Liver (tissue), 9 donors: ENCODE measurements around the gene BORCS5. TPM values are rescaled to one million over a fixed set of nuclear protein-coding genes. Genes with fewer than 3 reads are reported as not detected.
A peak's percentile ranks its signal among the peaks of the same experiment; 100 is the strongest.

Experiments used
- DNase-seq: peaks from one replicate; pipeline ENCODE4 v3.0.0-alpha.2; 2017; ENCODE audit warnings: low spot score
- H3K27ac ChIP-seq, 2 donors: one replicate each; pipeline ENCODE4 v1.7.0; 2013; ENCODE audit warnings: inconsistent platforms in 2 of 2, low read length in 2 of 2, control low read depth in 1 of 2, low read depth in 1 of 2, mild to moderate bottlenecking in 1 of 2
- H3K27me3 ChIP-seq, 4 donors: one replicate each; pipeline versions ENCODE4 v1.6.1 to v1.7.0; 2013; ENCODE audit warnings: low read length in 3 of 4, inconsistent platforms in 1 of 4, mild to moderate bottlenecking in 1 of 4, moderate library complexity in 1 of 4; ENCODE audit not compliant: control insufficient read depth in 4 of 4, insufficient read depth in 4 of 4
- H3K36me3 ChIP-seq, 4 donors: one replicate each; pipeline versions ENCODE4 v1.6.1 to v1.7.0; 2013; ENCODE audit warnings: low read length in 3 of 4, mild to moderate bottlenecking in 3 of 4, low read depth in 1 of 4, moderate library complexity in 1 of 4; ENCODE audit not compliant: control insufficient read depth in 4 of 4, insufficient read depth in 3 of 4
- H3K4me1 ChIP-seq, 4 donors: one replicate each; pipeline versions ENCODE4 v1.6.1 to v1.7.0; 2013; ENCODE audit warnings: low read length in 3 of 4, mild to moderate bottlenecking in 3 of 4, moderate library complexity in 1 of 4; ENCODE audit not compliant: control insufficient read depth in 4 of 4, insufficient read depth in 4 of 4
- H3K4me3 ChIP-seq, 3 donors: one replicate each; pipeline versions ENCODE4 v1.6.1 to v1.7.0; 2013; ENCODE audit warnings: low read length in 3 of 3, control low read depth in 1 of 3, low read depth in 1 of 3, mild to moderate bottlenecking in 1 of 3
- H3K9ac ChIP-seq, 2 donors: one replicate each; pipeline ENCODE4 v1.7.0; 2013; ENCODE audit warnings: low read length in 2 of 2, mild to moderate bottlenecking in 2 of 2, moderate library complexity in 2 of 2, control low read depth in 1 of 2, low read depth in 1 of 2
- H3K9me3 ChIP-seq, 4 donors: one replicate each; pipeline versions ENCODE4 v1.6.1 to v1.7.0; 2013; ENCODE audit warnings: low read length in 3 of 4; ENCODE audit not compliant: control insufficient read depth in 4 of 4
- ATF3 ChIP-seq: IDR thresholded peaks from 2 replicates; pipeline ENCODE4 v1.6.1; 2016; ENCODE audit warnings: antibody characterized with exemption
- EGR1 ChIP-seq, 2 donors: IDR thresholded peaks; 2 replicates each; pipeline ENCODE4 v1.6.1; 2016 to 2018; ENCODE audit warnings: antibody characterized with exemption in 2 of 2, low read depth in 2 of 2
- FOXA1 ChIP-seq: IDR thresholded peaks from 2 replicates; pipeline ENCODE4 v1.6.1; 2016; ENCODE audit warnings: antibody characterized with exemption
- FOXA2 ChIP-seq: IDR thresholded peaks from 2 replicates; pipeline ENCODE4 v1.6.1; 2016; ENCODE audit warnings: antibody characterized with exemption
- GABPA ChIP-seq, 2 donors: IDR thresholded peaks in 1 of 2; conservative IDR thresholded peaks in 1 of 2; 2 replicates each; pipeline ENCODE4 v1.6.1; 2016; ENCODE audit warnings: antibody characterized with exemption in 2 of 2, mild to moderate bottlenecking in 1 of 2, moderate library complexity in 1 of 2
- HNF4A ChIP-seq, 2 donors: conservative IDR thresholded peaks; 2 replicates each; pipeline ENCODE4 v1.6.1; 2016; ENCODE audit warnings: antibody characterized with exemption in 2 of 2, mild to moderate bottlenecking in 2 of 2
- HNF4G ChIP-seq: IDR thresholded peaks from 2 replicates; pipeline ENCODE4 v1.6.1; 2016; ENCODE audit warnings: antibody characterized with exemption
- JUND ChIP-seq, 2 donors: IDR thresholded peaks; 2 replicates each; pipeline ENCODE4 v1.6.1; 2016; ENCODE audit warnings: antibody characterized with exemption in 2 of 2
- MAX ChIP-seq: IDR thresholded peaks from 2 replicates; pipeline ENCODE4 v1.6.1; 2016; ENCODE audit warnings: antibody characterized with exemption
- NR2F2 ChIP-seq: IDR thresholded peaks from 2 replicates; pipeline ENCODE4 v1.6.1; 2016; ENCODE audit warnings: antibody characterized with exemption
- RAD21 ChIP-seq, 2 donors: IDR thresholded peaks; 2 replicates each; pipeline ENCODE4 v1.6.1; 2016; ENCODE audit warnings: antibody characterized with exemption in 2 of 2, mild to moderate bottlenecking in 2 of 2
- REST ChIP-seq: IDR thresholded peaks from 2 replicates; pipeline ENCODE4 v1.6.1; 2016; ENCODE audit warnings: antibody characterized with exemption, mild to moderate bottlenecking
- RXRA ChIP-seq, 2 donors: IDR thresholded peaks; 2 replicates each; pipeline ENCODE4 v1.6.1; 2017 to 2018; ENCODE audit warnings: antibody characterized with exemption in 2 of 2, mild to moderate bottlenecking in 1 of 2
- SP1 ChIP-seq: IDR thresholded peaks from 2 replicates; pipeline ENCODE4 v1.6.1; 2018; ENCODE audit warnings: antibody characterized with exemption, mild to moderate bottlenecking
- YY1 ChIP-seq: IDR thresholded peaks from 2 replicates; pipeline ENCODE4 v1.6.1; 2016; ENCODE audit warnings: antibody characterized with exemption, mild to moderate bottlenecking
- WGBS: extraction: QIAGEN DNeasy Blood & Tissue Kit; methylation state at CpG from one replicate; pipeline ENCODE4 v1.1.7; 2013; 5-methylcytosine and 5-hydroxymethylcytosine counted together
- polyA plus RNA-seq, 2 donors: library from polyadenylated mRNA; stranded (reverse) in 1 of 2; unstranded in 1 of 2; fragments of 200-250 nt in 1 of 2; fragments of >200 nt in 1 of 2; fragmentation: Nextera tagmentation in 1 of 2; extraction: Ambion mirVana in 1 of 2; gene quantifications; one replicate each; pipeline versions ENCODE4 v1.2.1 to v1.2.3, GENCODE V29; 2013 to 2015
- total RNA-seq, 2 donors: library from RNA; depleted of rRNA; stranded (reverse); fragments of >200 nt; gene quantifications; one replicate each; pipeline ENCODE4 v1.2.3, GENCODE V29; 2014
- donor health status: healthy.
- donor health status: healthy.
- donor health status: healthy.
- donor health status: healthy.
- donor health status: healthy.

BORCS5 gene
- total and polyA plus RNA-seq, 4 donors: 4.5 to 11.4 (median 8.1) TPM

DNA sequence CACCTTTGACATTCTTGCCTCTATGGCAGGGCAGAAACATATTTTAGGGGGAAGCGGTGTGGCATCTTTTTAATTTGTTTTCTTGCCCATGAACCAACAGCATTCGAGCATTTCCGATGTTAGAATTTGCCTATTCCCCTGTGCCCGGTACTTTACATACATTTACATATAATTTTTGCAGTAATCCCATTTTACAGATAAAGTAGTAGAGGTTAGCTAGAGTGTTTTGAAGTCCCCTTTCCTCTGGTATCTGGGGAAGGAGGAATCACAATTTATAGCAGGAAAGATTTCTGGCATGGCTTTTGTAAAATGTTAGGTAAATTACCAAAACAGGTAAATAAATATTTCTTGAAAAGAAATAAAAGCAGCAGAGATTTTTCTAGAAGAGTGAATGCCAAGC, 1.6 kb downstream of the BORCS5 start:
- H3K36me3 ChIP-seq: no peaks in the 10 kb centered on the region
- 89% methylated on average over 4 of the region's 4 CpGs for WGBS
- DNase-seq: no peak
- no peak overlapping the region for H3K4me3 ChIP-seq
- no peaks in the 10 kb centered on the region for H3K27me3 ChIP-seq
- peak overlapping the region in 1 of 2 donors; percentile 100 for H3K27ac ChIP-seq
- H3K9me3 ChIP-seq: no peaks in the 10 kb centered on the region
- H3K4me1 ChIP-seq: peaks cover 0 to 19% (median 4%) of the 10 kb centered on the region in 4 donors
- H3K9ac ChIP-seq: peak overlapping the region; percentile 4 to 95
- no peak for TF ChIP-seq FOXA1
- no peak for TF ChIP-seq GABPA (IDR thresholded peaks at IDR 0.05 in 1 of 2, conservative IDR thresholded peaks at IDR 0.05 in 1 of 2)
- no peak for TF ChIP-seq NR2F2
- TF ChIP-seq RAD21 (IDR thresholded peaks at IDR 0.05): no peak
- no peak for TF ChIP-seq MAX
- no peak for TF ChIP-seq FOXA2
- no peak for TF ChIP-seq YY1
- no peak for TF ChIP-seq HNF4G
- TF ChIP-seq RXRA (IDR thresholded peaks at IDR 0.05): no peak
- no peak for TF ChIP-seq ATF3
- no peak for TF ChIP-seq HNF4A (conservative IDR thresholded peaks at IDR 0.05)
- no peak for TF ChIP-seq JUND (IDR thresholded peaks at IDR 0.05)
- no peak for TF ChIP-seq SP1
- TF ChIP-seq REST: no peak
- TF ChIP-seq EGR1 (IDR thresholded peaks at IDR 0.05; ENCODE audit: low read depth in 2 of 2): no peak

GRCh38 chr12:12364787-12365445, 8.0 kb downstream of the BORCS5 start:
- peaks cover 0 to 6% (median 0%) of the 10 kb centered on the region in 4 donors for H3K36me3 ChIP-seq
- 97% methylated on average over 4 of the region's 4 CpGs for WGBS

More at GRCh38 chr12:12364787-12365445, 8.0 kb downstream of the BORCS5 start:
- TF ChIP-seq YY1 (no peak), SP1 (no peak), ATF3 (no peak)
- no peaks in the 10 kb centered on the region for H3K9me3 ChIP-seq
- no peak for DNase-seq
- no peaks in the 10 kb centered on the region for H3K27me3 ChIP-seq
- H3K4me3 ChIP-seq: no peak overlapping the region
- H3K27ac ChIP-seq: no peak overlapping the region
- H3K4me1 ChIP-seq: peaks cover 0 to 1% (median 0%) of the 10 kb centered on the region in 4 donors
- H3K9ac ChIP-seq: no peak overlapping the region
